HL-60 (cell line): ENCODE data around the gene GAK.

Experiments used
- POLR2AphosphoS5 ChIP-seq: IDR thresholded peaks from 2 replicates; pipeline ENCODE4 v1.6.1; 2012; ENCODE audit warnings: low read depth
- REST ChIP-seq: IDR thresholded peaks from 2 replicates; pipeline ENCODE4 v1.6.1; 2012; ENCODE audit warnings: low read depth; ENCODE audit not compliant: insufficient replicate concordance
- TF ChIP-seq, protein P1 (sequence below): IDR thresholded peaks from one replicate; pipeline ENCODE4 v1.5.1; 2011; ENCODE audit warnings: low read length, control low read depth, inconsistent platforms; ENCODE audit not compliant: insufficient read depth

- TF ChIP-seq, protein P1, sequence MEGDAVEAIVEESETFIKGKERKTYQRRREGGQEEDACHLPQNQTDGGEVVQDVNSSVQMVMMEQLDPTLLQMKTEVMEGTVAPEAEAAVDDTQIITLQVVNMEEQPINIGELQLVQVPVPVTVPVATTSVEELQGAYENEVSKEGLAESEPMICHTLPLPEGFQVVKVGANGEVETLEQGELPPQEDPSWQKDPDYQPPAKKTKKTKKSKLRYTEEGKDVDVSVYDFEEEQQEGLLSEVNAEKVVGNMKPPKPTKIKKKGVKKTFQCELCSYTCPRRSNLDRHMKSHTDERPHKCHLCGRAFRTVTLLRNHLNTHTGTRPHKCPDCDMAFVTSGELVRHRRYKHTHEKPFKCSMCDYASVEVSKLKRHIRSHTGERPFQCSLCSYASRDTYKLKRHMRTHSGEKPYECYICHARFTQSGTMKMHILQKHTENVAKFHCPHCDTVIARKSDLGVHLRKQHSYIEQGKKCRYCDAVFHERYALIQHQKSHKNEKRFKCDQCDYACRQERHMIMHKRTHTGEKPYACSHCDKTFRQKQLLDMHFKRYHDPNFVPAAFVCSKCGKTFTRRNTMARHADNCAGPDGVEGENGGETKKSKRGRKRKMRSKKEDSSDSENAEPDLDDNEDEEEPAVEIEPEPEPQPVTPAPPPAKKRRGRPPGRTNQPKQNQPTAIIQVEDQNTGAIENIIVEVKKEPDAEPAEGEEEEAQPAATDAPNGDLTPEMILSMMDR = no peak
- no peak for TF ChIP-seq POLR2AphosphoS5
- TF ChIP-seq REST = no peak
Measured at GRCh38 chr4:850323-850945, 81.7 kb downstream of the GAK start.
